WERI-Rb-1 (cell line): ENCODE data around the gene WDR26.
A peak's percentile ranks its signal among the peaks of the same experiment; 100 is the strongest.
"Not testable (repeated sequence)": the region's sequence is repeated elsewhere in the genome, so short reads cannot be mapped to it uniquely, and the experiment has no call there.

Source experiments
- DNase-seq: peaks from one replicate; pipeline ENCODE4 v3.0.0-alpha.2; 2020
- H3K27ac ChIP-seq: fragments of 250-450 bp; sonication (Bioruptor Pico); 2 replicates; pipeline ENCODE4 v1.5.1; 2020; ENCODE audit warnings: mild to moderate bottlenecking, moderate library complexity
- H3K27me3 ChIP-seq: fragments of 250-450 bp; sonication (Bioruptor Pico); 2 replicates; pipeline ENCODE4 v1.5.1; 2021; ENCODE audit warnings: mild to moderate bottlenecking, low read depth, moderate library complexity; ENCODE audit not compliant: insufficient read depth, severe bottlenecking
- H3K36me3 ChIP-seq: fragments of 250-450 bp; sonication (Bioruptor Pico); 2 replicates; pipeline ENCODE4 v1.5.1; 2020; ENCODE audit warnings: mild to moderate bottlenecking, moderate library complexity
- H3K4me3 ChIP-seq: 2 replicates; pipeline ENCODE4 v1.5.1; 2011; ENCODE audit warnings: low read depth, mild to moderate bottlenecking, control low read depth, low read length
- H3K9me3 ChIP-seq: fragments of 250-450 bp; sonication (Bioruptor Pico); 2 replicates; pipeline ENCODE4 v1.5.1; 2021; ENCODE audit warnings: mild to moderate bottlenecking, moderate library complexity; ENCODE audit not compliant: severe bottlenecking
- CTCF ChIP-seq: IDR thresholded peaks from 2 replicates; pipeline ENCODE4 v1.5.1; 2011; ENCODE audit warnings: low read depth, mild to moderate bottlenecking, control low read depth, inconsistent platforms, low read length

The WDR26 gene

GRCh38 chr1:224434691-224435317, at the start of gene WDR26:
TSS of gene WDR26 (minus strand) at chr1:224434797.
- TF ChIP-seq CTCF, result 0 out of 2 replicates have a peak, but pooled peaks have one; percentile 13
- peak within 1 kb of the TSS; percentile 73 for H3K4me3 ChIP-seq

GRCh38 chr1:224483206-224483605, 48.6 kb upstream of the WDR26 start:
- H3K9me3 ChIP-seq, H3K27ac ChIP-seq, H3K4me3 ChIP-seq, DNase-seq, H3K36me3 ChIP-seq, H3K27me3 ChIP-seq: not testable (repeated sequence)

More at GRCh38 chr1:224434691-224435317, at the start of gene WDR26:
- peak within 1 kb of the TSS; percentile 58 for H3K27ac ChIP-seq
- H3K27me3 ChIP-seq, result no peaks in the 10 kb centered on the region
- H3K9me3 ChIP-seq, result no peaks in the 10 kb centered on the region
- peaks cover 3% of the 10 kb centered on the region; the same call in 1 of the 2 replicates for H3K36me3 ChIP-seq
- DNase-seq, result peak; percentile 70

GRCh38 chr1:224482619-224483018, 48.0 kb upstream of the WDR26 start:
- Histone ChIP-seq H3K9me3 (no peaks in the 10 kb centered on the region), H3K4me3 (no peak overlapping the region), H3K27ac (no peak overlapping the region), H3K36me3 (no peaks in the 10 kb centered on the region), H3K27me3 (no peaks in the 10 kb centered on the region)
- no peak for TF ChIP-seq CTCF
- no peak for DNase-seq

GRCh38 chr1:224481601-224482000, 47.0 kb upstream of the WDR26 start:
- H3K36me3 ChIP-seq, result no peaks in the 10 kb centered on the region
- no peak for TF ChIP-seq CTCF
- DNase-seq, result no peak
- no peaks in the 10 kb centered on the region for H3K27me3 ChIP-seq
- H3K27ac ChIP-seq, result no peak overlapping the region
- H3K9me3 ChIP-seq, result no peaks in the 10 kb centered on the region
- H3K4me3 ChIP-seq, result no peak overlapping the region

GRCh38 chr1:224480888-224481459, 46.4 kb upstream of the WDR26 start:
- not testable (repeated sequence) for H3K36me3 ChIP-seq

GRCh38 chr1:224480200-224480599, 45.6 kb upstream of the WDR26 start:
- H3K36me3 ChIP-seq, H3K9me3 ChIP-seq, H3K4me3 ChIP-seq, DNase-seq, H3K27me3 ChIP-seq, H3K27ac ChIP-seq: not testable (repeated sequence)

More at GRCh38 chr1:224480888-224481459, 46.4 kb upstream of the WDR26 start:
- not testable (repeated sequence) for DNase-seq, H3K9me3 ChIP-seq, H3K4me3 ChIP-seq, H3K27ac ChIP-seq, H3K27me3 ChIP-seq

GRCh38 chr1:224472806-224473205, 38.2 kb upstream of the WDR26 start:
- Histone ChIP-seq H3K27ac (no peak overlapping the region), H3K36me3 (no peaks in the 10 kb centered on the region), H3K9me3 (no peaks in the 10 kb centered on the region), H3K4me3 (no peak overlapping the region), H3K27me3 (no peaks in the 10 kb centered on the region)
- no peak for TF ChIP-seq CTCF
- no peak for DNase-seq
